HUES6 (cell line): ENCODE results near the gene BIVM.

Experiments
- H3K27ac ChIP-seq: 2 replicates; pipeline ENCODE4 v1.7.0; 2013; ENCODE audit warnings: low read depth, mild to moderate bottlenecking, low read length, inconsistent platforms
- H3K27me3 ChIP-seq: 2 replicates; pipeline ENCODE4 v1.6.1; 2013; ENCODE audit warnings: low read length; ENCODE audit not compliant: control insufficient read depth, insufficient read depth
- H3K36me3 ChIP-seq: 2 replicates; pipeline ENCODE4 v1.6.1; 2013; ENCODE audit warnings: low read length; ENCODE audit not compliant: control insufficient read depth, insufficient read depth
- H3K4me1 ChIP-seq: 2 replicates; pipeline ENCODE4 v1.6.1; 2013; ENCODE audit warnings: low read length; ENCODE audit not compliant: control insufficient read depth, insufficient read depth
- H3K4me3 ChIP-seq: 2 replicates; pipeline ENCODE4 v1.5.1; 2013; ENCODE audit warnings: low read depth, low read length
- H3K9ac ChIP-seq: one replicate; pipeline ENCODE4 v1.6.1; 2013; ENCODE audit warnings: mild to moderate bottlenecking, low read length
- H3K9me3 ChIP-seq: 2 replicates; pipeline ENCODE4 v1.6.1; 2013; ENCODE audit warnings: low read depth, low read length; ENCODE audit not compliant: control insufficient read depth, insufficient read depth

BIVM gene

DNA sequence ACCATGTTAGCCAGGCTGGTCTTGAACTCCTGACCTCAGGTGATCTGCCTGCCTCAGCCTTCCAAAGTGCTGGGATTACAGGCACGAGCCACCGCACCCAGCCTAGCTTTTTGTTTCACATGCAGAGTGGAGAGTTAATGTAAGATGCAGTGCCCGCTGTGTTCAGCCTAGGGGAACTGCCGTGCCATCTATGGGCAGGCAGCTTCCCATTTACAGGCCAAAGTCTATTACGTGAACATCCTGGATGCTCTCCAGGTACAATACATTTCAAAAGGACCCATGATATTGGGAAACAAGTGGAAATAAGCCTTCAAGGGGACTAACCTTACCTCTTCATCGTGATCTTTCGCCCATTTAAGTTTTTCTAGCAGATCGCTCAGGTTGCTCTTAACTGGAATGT lies 10.2 kb upstream of the BIVM start:
- no peaks in the 10 kb centered on the region for H3K9me3 ChIP-seq
- H3K27me3 ChIP-seq: no peaks in the 10 kb centered on the region
- H3K36me3 ChIP-seq: peaks cover 61% of the 10 kb centered on the region
- no peak overlapping the region for H3K27ac ChIP-seq
- peaks cover 10% of the 10 kb centered on the region for H3K4me1 ChIP-seq
- H3K9ac ChIP-seq: no peak overlapping the region
- no peak overlapping the region for H3K4me3 ChIP-seq

DNA sequence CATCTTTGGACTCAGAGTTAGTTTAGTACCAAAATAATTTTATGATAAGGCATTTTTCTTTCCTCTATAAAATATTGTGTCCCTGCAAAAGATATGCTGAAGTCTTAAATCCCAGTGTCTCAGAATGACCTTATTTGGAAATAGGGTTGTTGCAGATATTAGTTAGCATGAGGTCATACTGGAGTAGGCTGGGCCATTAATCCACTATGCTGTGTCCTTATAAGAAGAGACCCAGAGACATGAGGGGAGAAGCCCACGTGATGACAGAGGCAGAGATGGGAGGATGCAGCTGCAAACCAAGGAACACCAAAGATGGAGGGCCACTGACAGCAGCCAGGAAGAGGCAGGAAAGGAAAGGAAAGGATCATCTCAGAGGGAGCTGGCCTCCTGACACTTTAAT lies 6.5 kb upstream of the BIVM start:
- Histone ChIP-seq H3K36me3 (peaks cover 37% of the 10 kb centered on the region), H3K4me1 (peaks cover 20% of the 10 kb centered on the region), H3K4me3 (no peak overlapping the region), H3K9ac (no peak overlapping the region), H3K27ac (no peak overlapping the region), H3K9me3 (no peaks in the 10 kb centered on the region), H3K27me3 (no peaks in the 10 kb centered on the region)

DNA sequence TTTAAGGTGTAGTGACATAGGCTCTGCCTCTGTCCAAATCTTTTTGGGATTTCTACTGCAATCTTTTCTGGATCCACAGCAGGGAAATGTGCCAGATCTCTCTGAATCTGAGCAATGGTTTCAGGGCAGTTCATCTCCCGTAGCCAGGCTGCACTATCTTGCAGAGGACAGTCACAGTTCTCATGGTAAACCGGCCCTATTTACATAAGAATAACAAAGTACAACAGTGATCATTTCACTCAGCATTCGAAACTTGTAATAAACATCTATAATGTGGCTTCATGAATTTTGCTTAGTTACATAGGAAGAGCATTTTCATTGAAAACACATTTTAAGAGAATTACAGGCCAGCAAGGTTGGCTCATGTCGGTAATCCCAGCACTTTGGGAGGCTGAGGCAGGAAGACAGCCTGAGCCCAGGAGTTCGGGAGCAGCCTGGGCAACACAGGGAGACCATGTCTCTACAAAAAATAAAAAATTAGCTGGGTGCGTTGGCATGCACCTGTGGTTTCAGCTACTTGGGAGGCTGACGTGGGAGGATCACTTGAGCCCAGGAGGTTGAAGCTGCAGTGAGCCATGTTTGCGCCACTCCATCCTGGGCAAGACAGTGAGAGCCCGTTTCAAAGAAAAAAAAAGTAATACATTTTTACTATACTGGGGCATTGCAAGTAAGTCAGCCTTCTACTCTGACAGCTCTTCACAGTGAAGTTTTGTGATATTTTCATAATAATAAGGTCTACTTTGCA lies 5.1 kb upstream of the BIVM start:
- Histone ChIP-seq H3K4me3 (peak overlapping the region; percentile 21; the same call in 1 of the 2 replicates), H3K27ac (no peak overlapping the region), H3K9me3 (no peaks in the 10 kb centered on the region), H3K9ac (peak overlapping the region; percentile 25), H3K36me3 (peaks cover 26% of the 10 kb centered on the region), H3K27me3 (no peaks in the 10 kb centered on the region), H3K4me1 (peaks cover 20% of the 10 kb centered on the region)

DNA sequence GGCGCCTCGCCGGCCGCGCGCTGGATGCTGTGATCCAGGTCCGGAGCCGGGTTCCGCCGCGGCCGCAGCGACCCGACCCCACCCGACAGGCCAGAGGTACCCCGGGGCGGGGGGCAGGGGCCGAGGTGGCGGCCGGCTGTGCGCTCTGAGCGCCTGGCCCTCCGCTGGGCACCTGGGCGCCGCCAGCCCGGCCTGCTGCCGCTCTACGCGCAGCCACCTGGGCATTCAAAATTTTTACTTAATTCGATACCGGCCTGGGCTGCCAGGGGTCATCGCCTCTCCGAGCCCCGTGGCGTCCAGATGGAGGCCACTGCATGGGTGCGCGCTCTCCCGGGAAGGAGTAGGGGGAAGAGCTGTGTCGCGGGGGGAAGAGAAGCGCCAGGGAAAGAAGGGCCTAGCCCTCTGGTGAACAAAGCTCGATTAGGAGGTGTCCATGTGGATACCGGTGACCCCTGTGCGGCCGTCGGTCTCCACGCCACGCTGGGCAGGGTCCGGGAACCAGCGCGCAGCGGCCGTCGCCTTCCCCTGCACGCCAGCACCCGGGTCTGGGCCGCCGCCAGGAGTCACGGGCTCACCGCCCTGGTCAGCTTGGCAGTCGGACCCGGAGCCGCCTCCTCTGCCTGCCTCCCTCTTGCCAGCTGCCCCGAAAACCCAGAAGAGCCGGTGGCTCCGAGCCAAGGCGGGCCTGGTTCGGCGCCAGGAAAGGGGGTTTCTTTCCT lies 666 bp downstream of the BIVM start:
- Histone ChIP-seq H3K9me3 (no peaks in the 10 kb centered on the region), H3K9ac (peak overlapping the region; percentile 79), H3K4me1 (peaks cover 3% of the 10 kb centered on the region), H3K27ac (no peak overlapping the region), H3K36me3 (no peaks in the 10 kb centered on the region), H3K4me3 (peak overlapping the region; percentile 97), H3K27me3 (peaks cover 14% of the 10 kb centered on the region)

DNA sequence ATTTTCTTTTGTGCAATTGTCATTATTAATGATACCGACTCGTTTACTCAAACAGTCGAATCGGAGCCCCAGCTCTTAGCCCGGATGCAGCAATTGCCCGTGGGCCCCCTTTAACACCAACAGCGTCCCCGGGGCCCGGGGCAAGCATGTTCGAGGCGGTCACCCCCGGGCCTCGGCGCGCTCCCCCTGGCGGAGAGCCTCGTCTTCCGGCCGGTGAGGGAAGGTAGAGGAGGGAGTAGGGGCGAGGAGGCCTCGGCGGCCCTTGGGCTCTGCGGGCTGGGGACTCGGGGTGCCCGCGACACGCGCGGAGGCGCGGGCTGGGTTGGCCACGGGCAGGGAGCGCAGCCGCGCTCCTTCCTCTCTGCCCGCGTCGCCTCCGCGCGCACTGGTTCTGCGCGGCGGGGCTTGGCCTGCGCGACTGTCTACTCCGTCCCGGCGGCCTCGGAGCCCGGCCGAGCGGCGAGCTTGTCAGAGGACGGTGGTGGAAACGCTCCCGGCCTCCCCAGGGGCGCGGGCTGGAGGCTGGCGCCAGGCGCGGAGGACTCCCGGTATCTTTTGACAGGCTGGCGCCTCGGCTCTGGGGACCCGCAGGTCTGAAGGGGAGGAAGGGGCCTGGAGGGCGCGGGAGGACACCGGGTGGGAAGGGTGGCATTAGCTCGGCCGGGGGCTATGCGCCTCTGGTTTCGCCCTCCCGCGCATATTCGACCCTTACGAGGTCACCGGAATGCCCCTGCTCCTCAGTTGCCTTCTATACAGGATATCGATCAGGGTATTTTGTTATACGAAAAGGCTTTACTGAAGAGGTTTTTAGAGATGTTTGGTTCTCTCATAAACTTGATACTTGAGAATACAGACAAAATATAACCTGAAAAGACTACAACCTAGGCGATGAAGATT lies 1.5 kb downstream of the BIVM start:
- Histone ChIP-seq H3K4me1 (0 out of 2 replicates have a peak, but pooled peaks cover 2% of the 10 kb centered on the region), H3K27me3 (peaks cover 14% of the 10 kb centered on the region), H3K36me3 (no peaks in the 10 kb centered on the region), H3K9ac (peak overlapping the region; percentile 79), H3K4me3 (peak overlapping the region; percentile 97), H3K27ac (no peak overlapping the region), H3K9me3 (no peaks in the 10 kb centered on the region)

DNA sequence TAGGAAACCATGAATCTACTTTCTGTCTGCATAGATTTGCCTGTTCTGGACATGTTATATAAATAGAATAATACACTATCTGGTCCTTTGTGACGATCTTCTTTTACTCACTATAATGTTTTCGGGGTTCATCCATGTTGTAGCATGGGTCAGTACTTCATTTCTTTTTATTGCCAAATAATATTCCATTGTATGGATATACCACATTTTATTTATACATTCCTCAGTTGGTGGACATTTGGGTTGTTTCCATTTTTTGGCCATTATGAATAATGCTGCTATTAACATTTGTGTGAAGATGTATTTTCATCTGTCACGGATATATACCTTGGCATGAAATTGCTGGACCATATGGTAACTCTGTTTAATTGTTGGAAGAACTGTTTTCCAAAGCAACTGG lies 6.8 kb downstream of the BIVM start:
- H3K4me3 ChIP-seq: no peak overlapping the region
- no peak overlapping the region for H3K9ac ChIP-seq
- H3K4me1 ChIP-seq: 0 out of 2 replicates have a peak, but pooled peaks cover 2% of the 10 kb centered on the region
- H3K36me3 ChIP-seq: no peaks in the 10 kb centered on the region; the same call in 1 of the 2 replicates
- no peaks in the 10 kb centered on the region; the same call in 1 of the 2 replicates for H3K9me3 ChIP-seq
- H3K27ac ChIP-seq: no peak overlapping the region
- peaks cover 5% of the 10 kb centered on the region; the same call in 1 of the 2 replicates for H3K27me3 ChIP-seq

DNA sequence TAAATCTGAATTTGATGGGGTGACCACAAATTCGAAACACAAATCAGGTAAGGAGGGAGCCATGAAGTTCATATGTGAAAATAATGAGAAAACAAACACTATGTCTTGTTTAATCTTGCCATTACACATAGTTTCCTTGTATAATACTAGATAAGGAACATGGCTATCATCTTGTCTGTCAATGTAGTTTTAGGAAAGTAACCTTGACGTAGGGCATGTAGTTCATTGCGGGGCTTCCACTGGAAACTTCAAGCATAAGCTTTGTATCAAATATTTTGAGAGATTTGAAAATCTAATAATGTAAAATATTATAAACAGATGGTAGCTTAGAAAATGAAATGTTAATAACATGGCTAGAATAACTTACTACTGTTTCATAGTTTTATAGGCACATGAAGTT lies 8.8 kb downstream of the BIVM start:
- H3K4me1 ChIP-seq: no peaks in the 10 kb centered on the region
- no peak overlapping the region for H3K4me3 ChIP-seq
- no peak overlapping the region for H3K27ac ChIP-seq
- no peaks in the 10 kb centered on the region for H3K27me3 ChIP-seq
- peaks cover 3% of the 10 kb centered on the region; the same call in 1 of the 2 replicates for H3K9me3 ChIP-seq
- H3K9ac ChIP-seq: no peak overlapping the region
- H3K36me3 ChIP-seq: no peaks in the 10 kb centered on the region; the same call in 1 of the 2 replicates

DNA sequence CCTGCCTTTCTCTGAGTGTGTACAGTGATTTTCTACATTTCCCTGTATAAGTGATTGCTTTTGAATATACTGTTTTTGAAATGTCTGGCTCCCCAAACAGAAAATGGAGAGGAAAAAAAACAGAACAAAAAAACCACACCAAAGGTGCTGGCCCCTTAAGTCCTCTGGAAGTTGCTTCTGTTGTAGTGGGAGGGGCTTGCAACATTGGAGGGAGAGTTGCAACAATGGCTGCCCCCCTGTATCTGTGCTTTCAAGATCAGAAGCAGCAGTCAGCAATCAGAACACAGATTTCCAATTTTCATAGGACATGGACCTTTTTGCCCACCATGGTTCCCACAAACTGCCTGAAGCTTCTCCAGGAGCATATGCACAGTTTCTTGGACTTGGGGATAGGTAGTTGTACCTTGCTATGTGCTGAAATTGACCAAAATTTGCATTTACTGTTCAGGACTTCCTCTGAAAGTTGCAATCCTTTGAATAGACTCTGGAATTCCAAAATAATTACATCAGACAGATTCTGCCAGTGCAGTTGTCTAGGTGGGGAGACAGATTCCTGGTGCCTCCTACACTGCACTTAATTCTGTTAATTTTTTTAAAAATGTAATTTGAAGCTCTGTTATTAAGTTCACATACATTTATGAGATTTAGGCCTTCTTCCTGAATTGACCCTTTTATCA lies 13.8 kb downstream of the BIVM start:
- Histone ChIP-seq H3K27me3 (no peaks in the 10 kb centered on the region), H3K4me3 (no peak overlapping the region), H3K36me3 (no peaks in the 10 kb centered on the region), H3K4me1 (no peaks in the 10 kb centered on the region), H3K27ac (no peak overlapping the region), H3K9ac (no peak overlapping the region), H3K9me3 (peaks cover 3% of the 10 kb centered on the region; the same call in 1 of the 2 replicates)

DNA sequence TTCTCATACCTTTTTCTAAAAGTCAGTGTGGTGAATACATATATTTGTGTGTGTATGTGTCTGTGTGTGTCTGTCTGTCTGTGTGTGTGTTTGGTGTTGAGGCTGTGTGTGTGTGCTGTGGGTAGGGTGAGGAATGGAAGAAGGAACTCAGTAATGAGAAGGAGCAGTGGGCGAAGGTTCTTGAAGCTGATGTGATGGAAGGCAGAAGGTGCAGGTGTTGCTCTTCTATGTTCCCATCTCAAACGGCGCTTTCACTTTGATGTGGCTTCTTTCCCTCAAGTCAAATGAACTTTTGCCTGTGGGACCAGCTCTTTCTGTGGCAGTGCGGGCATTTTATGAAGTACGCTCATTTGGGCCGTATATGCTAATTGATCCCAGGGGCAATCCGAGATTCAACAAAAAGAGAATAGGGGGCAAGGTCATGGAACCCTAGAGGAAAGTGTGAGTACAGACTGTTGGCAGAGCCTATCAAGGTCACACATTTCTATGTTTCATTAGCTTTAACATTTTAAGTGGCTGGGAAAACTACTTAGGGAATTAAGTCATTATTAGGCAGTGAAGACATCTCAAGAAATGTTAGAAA lies 15.2 kb downstream of the BIVM start:
- no peaks in the 10 kb centered on the region for H3K27me3 ChIP-seq
- no peaks in the 10 kb centered on the region for H3K36me3 ChIP-seq
- peaks cover 3% of the 10 kb centered on the region; the same call in 1 of the 2 replicates for H3K9me3 ChIP-seq
- H3K4me3 ChIP-seq: no peak overlapping the region
- no peak overlapping the region for H3K9ac ChIP-seq
- H3K4me1 ChIP-seq: no peaks in the 10 kb centered on the region
- H3K27ac ChIP-seq: no peak overlapping the region

DNA sequence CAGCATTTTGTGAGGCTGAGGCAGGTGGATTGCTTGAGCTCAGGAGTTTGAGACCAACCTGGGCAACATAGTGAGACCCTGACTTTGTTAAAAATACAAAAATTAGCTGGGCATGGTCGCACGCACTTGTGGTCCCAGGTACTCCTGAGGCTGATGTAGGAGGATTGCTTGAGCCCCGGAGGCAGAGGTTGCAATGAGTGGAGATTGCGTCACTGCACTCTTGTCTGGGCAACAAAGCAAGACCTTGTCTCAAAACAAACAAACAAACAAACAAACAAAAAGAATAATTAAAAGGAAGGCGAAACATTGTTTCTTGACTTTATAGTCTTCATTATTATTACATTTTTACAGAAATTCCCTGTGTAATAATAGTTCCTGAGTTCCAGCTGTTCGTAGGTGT lies 15.9 kb downstream of the BIVM start:
- no peaks in the 10 kb centered on the region for H3K27me3 ChIP-seq
- H3K4me1 ChIP-seq: no peaks in the 10 kb centered on the region
- no peaks in the 10 kb centered on the region for H3K36me3 ChIP-seq
- no peak overlapping the region for H3K9ac ChIP-seq
- H3K27ac ChIP-seq: no peak overlapping the region
- H3K4me3 ChIP-seq: no peak overlapping the region
- H3K9me3 ChIP-seq: peaks cover 3% of the 10 kb centered on the region; the same call in 1 of the 2 replicates
